ENCODE data around the gene CDC6. TPM values are rescaled to one million over a fixed set of nuclear protein-coding genes. Genes with fewer than 3 reads are reported as not detected.

The CDC6 gene
- total RNA-seq, 1 experiment from 2014 or later = 567 TPM

DNA sequence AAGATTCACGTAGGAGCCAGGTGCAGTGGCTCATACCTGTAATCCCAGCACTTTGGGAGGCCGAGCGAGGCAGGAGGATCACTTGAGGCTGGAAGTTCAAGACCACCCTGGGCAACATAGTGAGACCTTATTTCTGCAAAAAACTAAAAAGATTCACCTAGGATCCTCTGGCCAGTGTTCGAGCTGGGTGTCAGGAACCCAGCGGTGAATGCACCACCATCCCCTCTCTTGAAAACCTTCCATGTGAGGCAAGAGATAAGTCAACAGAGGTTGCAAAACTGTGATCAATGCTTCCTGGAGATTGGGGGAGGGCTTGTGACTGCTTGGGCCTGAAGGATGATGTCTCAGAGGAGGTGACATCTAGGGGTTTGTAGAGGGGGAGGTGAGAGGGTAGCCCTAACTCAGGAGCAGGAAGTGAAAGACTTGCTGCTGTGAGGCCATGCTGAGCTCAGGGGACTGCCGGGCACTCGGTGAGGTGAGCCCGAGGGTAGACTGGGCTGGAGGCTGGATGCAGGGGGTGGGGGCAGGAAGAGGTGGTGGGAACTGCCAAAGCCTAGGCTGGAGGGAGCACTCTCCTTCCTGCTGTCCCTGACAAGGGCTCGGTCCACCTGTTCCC is 65.2 kb downstream of the CDC6 start:
- peaks cover 89% of the 10 kb centered on the region for H3K36me3 Mint-ChIP-seq (ENCODE audit: insufficient read depth, unreplicated experiment)
- peaks cover 41% of the 10 kb centered on the region for H3K4me1 Mint-ChIP-seq (ENCODE audit: low read depth, unreplicated experiment)
- no peaks in the 10 kb centered on the region for H3K27me3 Mint-ChIP-seq (ENCODE audit: unreplicated experiment)
- DNase-seq = peak; percentile 63
- no peaks in the 10 kb centered on the region for H3K9me3 Mint-ChIP-seq (ENCODE audit: low read depth, unreplicated experiment)
- H3K27ac Mint-ChIP-seq (ENCODE audit: unreplicated experiment) = peak overlapping the region; percentile 0
- intact Hi-C loops (cut with micrococcal nuclease; ENCODE audit: unreplicated experiment) = no loop called here
- no TSS peak for BruUV-seq (replicated peaks)
- TF ChIP-seq, protein P1, sequence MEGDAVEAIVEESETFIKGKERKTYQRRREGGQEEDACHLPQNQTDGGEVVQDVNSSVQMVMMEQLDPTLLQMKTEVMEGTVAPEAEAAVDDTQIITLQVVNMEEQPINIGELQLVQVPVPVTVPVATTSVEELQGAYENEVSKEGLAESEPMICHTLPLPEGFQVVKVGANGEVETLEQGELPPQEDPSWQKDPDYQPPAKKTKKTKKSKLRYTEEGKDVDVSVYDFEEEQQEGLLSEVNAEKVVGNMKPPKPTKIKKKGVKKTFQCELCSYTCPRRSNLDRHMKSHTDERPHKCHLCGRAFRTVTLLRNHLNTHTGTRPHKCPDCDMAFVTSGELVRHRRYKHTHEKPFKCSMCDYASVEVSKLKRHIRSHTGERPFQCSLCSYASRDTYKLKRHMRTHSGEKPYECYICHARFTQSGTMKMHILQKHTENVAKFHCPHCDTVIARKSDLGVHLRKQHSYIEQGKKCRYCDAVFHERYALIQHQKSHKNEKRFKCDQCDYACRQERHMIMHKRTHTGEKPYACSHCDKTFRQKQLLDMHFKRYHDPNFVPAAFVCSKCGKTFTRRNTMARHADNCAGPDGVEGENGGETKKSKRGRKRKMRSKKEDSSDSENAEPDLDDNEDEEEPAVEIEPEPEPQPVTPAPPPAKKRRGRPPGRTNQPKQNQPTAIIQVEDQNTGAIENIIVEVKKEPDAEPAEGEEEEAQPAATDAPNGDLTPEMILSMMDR (IDR thresholded peaks at IDR 0.05; ENCODE audit: unreplicated experiment) = no peak
- H3K4me3 Mint-ChIP-seq (ENCODE audit: low read depth, unreplicated experiment) = no peak overlapping the region
- CTCF ChIA-PET = interaction anchor here (0.8 to 37.0 kb wide), 8 partner anchors 8 to 181 kb away, joined by 3 to 1520 read pairs (median 14); partner anchors contain the start of gene RARA

Other genes starting within 250 kb of the CDC6 start
- 679 and 725 TPM in 2 replicates for gene MED24, start 233.5 kb upstream of the CDC6 start, total RNA-seq (2022)
- 107 and 133 TPM in 2 replicates for gene THRA, start 224.9 kb upstream of the CDC6 start, total RNA-seq (2022)
- gene NR1D1, start 187.3 kb upstream of the CDC6 start, total RNA-seq (2022) = 35.0 and 36.4 TPM in 2 replicates
- 505 and 524 TPM in 2 replicates for gene MSL1, start 165.9 kb upstream of the CDC6 start, total RNA-seq (2022)
- gene CASC3, start 147.3 kb upstream of the CDC6 start, total RNA-seq (2022) = 541 and 621 TPM in 2 replicates
- 57.9 and 86.3 TPM in 2 replicates for gene RAPGEFL1, start 110.4 kb upstream of the CDC6 start, total RNA-seq (2022)
- gene WIPF2, start 68.6 kb upstream of the CDC6 start, total RNA-seq (2022) = 327 and 376 TPM in 2 replicates
- gene RARA, start 21.3 kb downstream of the CDC6 start, total RNA-seq (2022) = 150 and 170 TPM in 2 replicates
- gene GJD3, start 76.9 kb downstream of the CDC6 start, total RNA-seq (2022) = 0.44 and 0.71 TPM in 2 replicates
- 1,389 and 1,672 TPM in 2 replicates for gene TOP2A, start 130.0 kb downstream of the CDC6 start, total RNA-seq (2022)
- gene IGFBP4, start 155.6 kb downstream of the CDC6 start, total RNA-seq (2022) = 33.9 and 39.2 TPM in 2 replicates
- 0.21 and 0.44 TPM in 2 replicates for gene TNS4, start 213.7 kb downstream of the CDC6 start, total RNA-seq (2022)